VCaP (cell line): ENCODE results near the gene KCNT2.

Source experiments
- H3K27ac ChIP-seq: fragments of 450-650 bp; 2 replicates; pipeline ENCODE4 v1.5.1; 2017
- CTCF ChIP-seq: fragments of 450-650 bp; conservative IDR thresholded peaks from 2 replicates; pipeline ENCODE4 v1.5.1; 2017; ENCODE audit warnings: mild to moderate bottlenecking, moderate library complexity

The KCNT2 gene

DNA sequence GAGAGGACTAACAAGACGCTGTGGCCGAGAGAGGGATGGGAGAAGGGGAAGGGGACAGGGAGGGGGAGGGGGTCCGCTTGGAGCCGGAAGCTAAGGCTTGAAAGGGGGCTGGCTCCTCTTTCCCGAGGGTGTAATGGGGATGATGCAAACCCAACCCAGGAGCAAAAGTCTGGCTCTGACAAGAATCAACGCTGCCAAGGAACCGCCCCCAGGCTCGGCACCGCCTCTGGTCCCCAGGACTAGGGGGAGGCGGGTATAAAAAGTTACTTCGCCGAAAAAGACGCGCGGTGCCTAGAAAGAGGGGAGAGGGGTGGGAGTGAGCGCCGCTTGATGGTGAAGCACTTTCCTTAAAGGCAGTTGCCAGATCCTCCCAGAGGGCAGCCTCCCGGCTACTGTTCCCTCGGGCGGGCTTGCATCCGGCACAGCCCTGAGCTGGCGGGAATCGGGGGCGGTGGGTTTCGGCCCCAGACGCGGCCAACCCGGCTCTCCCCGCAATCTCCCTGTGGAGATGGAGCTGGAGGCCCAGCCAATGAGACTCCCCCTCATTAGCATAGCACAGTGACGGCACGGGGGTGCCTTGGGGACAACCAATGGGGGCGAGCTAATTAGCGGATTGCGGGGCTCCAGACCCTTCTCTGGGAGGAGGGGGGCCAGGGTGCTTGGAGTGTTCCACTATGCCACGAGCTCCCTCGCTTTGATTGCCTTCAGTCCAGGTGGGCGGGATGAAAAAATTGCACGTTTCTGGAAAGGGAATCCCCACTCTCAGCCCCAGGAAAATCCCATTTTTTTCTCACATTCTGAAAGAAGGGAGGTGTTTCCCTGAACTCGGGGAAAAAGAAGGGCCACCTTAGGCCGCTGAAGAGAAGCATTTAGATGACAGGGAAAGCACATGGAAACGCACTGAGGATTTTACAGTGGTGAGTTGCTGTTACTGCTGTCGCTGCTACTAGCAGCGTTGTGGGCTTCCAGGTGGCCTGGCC is at the start of gene KCNT2:
TSS of gene KCNT2 (minus strand) at position 51 of the 980 bp plus-strand sequence. CDS start 131 bp downstream, outside the sequence.
- TF ChIP-seq CTCF, result no peak
- no peak within 1 kb of the TSS for H3K27ac ChIP-seq

- TF ChIP-seq CTCF, result no peak
- no peak overlapping the region for H3K27ac ChIP-seq
Measured at GRCh38 chr1:196655494-196655893, 47.3 kb upstream of the KCNT2 start.

DNA sequence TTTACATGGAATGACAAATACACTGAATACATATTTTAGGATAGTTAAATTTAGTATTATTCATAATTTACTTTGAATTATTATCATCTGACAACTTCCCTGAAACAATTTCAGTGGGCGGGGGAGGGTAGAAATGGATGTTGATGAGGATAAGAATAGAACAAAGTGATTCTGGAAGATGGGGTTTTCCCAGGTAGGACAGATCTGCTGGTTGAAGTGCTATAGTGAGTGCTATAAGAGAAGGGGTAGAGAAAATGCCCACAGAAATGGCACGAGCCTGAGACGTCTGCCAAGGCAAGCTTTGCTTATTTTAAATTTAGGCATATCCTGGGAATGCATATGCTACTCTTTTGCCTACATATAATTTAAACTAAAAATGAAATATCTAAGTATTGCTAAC is 46.8 kb upstream of the KCNT2 start:
- H3K27ac ChIP-seq, result no peak overlapping the region
- no peak for TF ChIP-seq CTCF

GRCh38 chr1:196654271-196654670 is 46.0 kb upstream of the KCNT2 start:
- TF ChIP-seq CTCF, result no peak
- H3K27ac ChIP-seq, result no peak overlapping the region

- H3K27ac ChIP-seq, result no peak within 1 kb of the TSS
- TF ChIP-seq CTCF, result no peak
Measured at GRCh38 chr1:196651637-196652215, 43.5 kb upstream of the KCNT2 start, which contains the start of gene CFH. TSS of gene CFH (plus strand) at chr1:196652043. CDS start at chr1:196652118, 75 bp downstream.

DNA sequence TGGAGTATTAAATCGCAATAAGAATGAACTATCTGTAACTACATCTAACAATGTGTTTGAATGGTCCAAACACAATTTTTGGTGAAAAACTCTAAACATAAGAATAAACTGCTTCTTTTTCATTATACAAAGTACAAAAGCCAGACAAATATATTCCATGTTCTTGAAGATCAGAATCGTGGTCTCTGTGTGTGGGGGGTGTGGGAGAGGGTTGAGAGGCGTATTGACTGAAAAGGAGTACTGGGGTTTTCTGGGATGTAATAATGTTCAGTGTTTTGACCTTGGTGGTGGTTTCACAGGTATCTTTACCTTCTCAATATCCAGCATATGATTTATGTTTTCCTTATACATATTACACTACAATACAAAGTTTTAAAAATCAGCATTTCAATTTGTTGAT is 42.8 kb upstream of the KCNT2 start:
- no peak for TF ChIP-seq CTCF
- no peak overlapping the region for H3K27ac ChIP-seq

DNA sequence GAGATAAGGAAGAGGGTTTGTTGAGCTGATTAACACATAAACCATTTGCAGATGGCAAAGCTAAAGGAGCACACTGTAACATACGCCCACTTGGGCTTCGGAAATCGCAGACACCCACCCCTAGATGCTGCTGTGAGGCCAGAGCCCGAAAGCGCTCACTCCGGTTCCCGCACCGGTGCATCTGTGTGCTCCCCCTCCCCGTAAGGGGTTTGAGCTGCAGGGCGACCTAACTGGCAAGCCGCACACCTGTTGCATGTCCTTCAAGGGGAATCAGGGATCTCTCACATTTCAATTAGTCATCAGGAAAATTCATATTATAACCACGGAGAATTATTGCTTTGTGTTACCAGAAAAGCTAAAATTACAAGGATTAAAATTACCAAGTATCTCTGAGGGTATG is 42.2 kb upstream of the KCNT2 start:
- TF ChIP-seq CTCF, result no peak
- no peak overlapping the region for H3K27ac ChIP-seq
